HepG2 (cell line): ENCODE data around the gene BIRC7. TPM values are rescaled to one million over a fixed set of nuclear protein-coding genes. Genes with fewer than 3 reads are reported as not detected.

Source experiments
- ATAC-seq: fragments of 200-7000 bp; cut with Tn5 transposase; 3 replicates; pipeline ENCODE4 v1.9.1; 2020; ENCODE audit warnings: mild to moderate bottlenecking, moderate library complexity
- BruUV-seq: library from RNA; stranded (reverse); fragments of 400-500 nt; replicated peaks from 2 replicates; lab custom pipeline; 2021; lab: Mats Ljungman, UMichigan
- CTCF ChIA-PET: fragments of 300-600 bp; formaldehyde crosslinking; extraction: SDS; loops from one replicate; lab custom pipeline; 2021; ENCODE audit warnings: low total read pairs, inconsistent platforms, low intra/inter-chr PET ratio; lab: Yijun Ruan, JAX
- POLR2A ChIA-PET: fragments of 350-600 bp; sonication (Branson Sonifier 250); formaldehyde crosslinking; loops from one replicate; lab custom pipeline; 2020; ENCODE audit warnings: antibody characterized with exemption, inconsistent platforms; lab: Yijun Ruan, JAX
- DNase-seq: peaks from one replicate; pipeline ENCODE4 v3.0.0-alpha.2; 2015; ENCODE audit warnings: low spot score
- FAIRE-seq: peaks from 3 replicates; lab custom pipeline; 2011; peaks lifted over from hg19 to GRCh38; lab: Jason Lieb, UNC
- H2AFZ ChIP-seq: one replicate; pipeline ENCODE4 v1.6.1; 2011; ENCODE audit warnings: low read length, inconsistent platforms
- H3K27ac ChIP-seq: fragments of 300-600 bp; 3 replicates; pipeline ENCODE4 v1.8.0; 2011; ENCODE audit warnings: mixed run types, mild to moderate bottlenecking, mixed read lengths, low read length, inconsistent platforms; ENCODE audit not compliant: insufficient read depth; ENCODE audit errors: extremely low read length
- H3K27me3 ChIP-seq, 2 experiments: fragments of 200-600 bp in 1 of 2; 2 replicates in 1 of 2; 3 replicates in 1 of 2; pipeline versions ENCODE4 v1.6.0 to v1.8.0; 2011; ENCODE audit warnings: low read length in 2 of 2, mild to moderate bottlenecking in 2 of 2, moderate library complexity in 2 of 2, inconsistent platforms in 1 of 2; ENCODE audit not compliant: insufficient read depth in 2 of 2, control insufficient read depth in 1 of 2
- H3K36me3 ChIP-seq, 2 experiments: fragments of 200-600 bp in 1 of 2; replicated peaks in 1 of 2; 2 replicates in 1 of 2; 3 replicates in 1 of 2; pipeline versions ENCODE4 v1.5.1 to v1.8.0; 2011; ENCODE audit warnings: low read length in 2 of 2, inconsistent platforms in 1 of 2; ENCODE audit not compliant: insufficient read depth in 2 of 2, control insufficient read depth in 1 of 2
- H3K4me1 ChIP-seq: 2 replicates; pipeline ENCODE4 v1.5.1; 2012; ENCODE audit warnings: low read length, inconsistent platforms; ENCODE audit not compliant: insufficient read depth
- H3K4me2 ChIP-seq: 2 replicates; pipeline ENCODE4 v1.6.0; 2011; ENCODE audit warnings: low read depth, low read length, inconsistent platforms
- H3K4me3 ChIP-seq, 3 experiments: fragments of 200-600 bp in 1 of 3; sonication (generic), shearing (Covaris generic) in 1 of 3; replicated peaks in 1 of 3; 2 replicates each; pipeline ENCODE4 v1.5.1; 2011 to 2016; ENCODE audit warnings: low read length in 3 of 3, inconsistent platforms in 2 of 3, low read depth in 2 of 3, mild to moderate bottlenecking in 2 of 3, control low read depth in 1 of 3, mixed read lengths in 1 of 3; ENCODE audit not compliant: insufficient read depth in 1 of 3
- H3K79me2 ChIP-seq: one replicate; pipeline ENCODE4 v1.6.1; 2011; ENCODE audit warnings: low read length, inconsistent platforms; ENCODE audit not compliant: insufficient read depth
- H3K9ac ChIP-seq: 2 replicates; pipeline ENCODE4 v1.6.0; 2011; ENCODE audit warnings: mild to moderate bottlenecking, low read depth, low read length, inconsistent platforms; ENCODE audit not compliant: insufficient read depth
- H3K9me3 ChIP-seq: 2 replicates; pipeline ENCODE4 v1.5.1; 2012; ENCODE audit warnings: mild to moderate bottlenecking, low read length
- H4K20me1 ChIP-seq: 2 replicates; pipeline ENCODE4 v1.6.0; 2011; ENCODE audit warnings: inconsistent platforms, mild to moderate bottlenecking, low read length, moderate library complexity; ENCODE audit not compliant: insufficient read depth
- AGO2 ChIP-seq: fragments of 200-400 bp; formaldehyde crosslinking; optimal IDR thresholded peaks from 2 replicates; pipeline ENCODE3; 2017; ENCODE audit warnings: mild to moderate bottlenecking, low read depth, low read length, moderate library complexity
- DZIP1 ChIP-seq: sonication (generic); formaldehyde crosslinking; IDR thresholded peaks from 2 replicates; pipeline ENCODE4 v1.5.0; 2020; ENCODE audit warnings: mild to moderate bottlenecking, missing genetic modification reagents
- FOXO4 ChIP-seq: sonication (generic); formaldehyde crosslinking; conservative IDR thresholded peaks from 2 replicates; pipeline ENCODE4 v1.8.1; 2023; ENCODE audit warnings: missing genetic modification reagents
- KDM5B ChIP-seq: sonication (generic); formaldehyde crosslinking; IDR thresholded peaks from 2 replicates; pipeline ENCODE4 v1.4.0; 2020; ENCODE audit warnings: missing genetic modification reagents, mild to moderate bottlenecking, borderline replicate concordance
- POLR2AphosphoS2 ChIP-seq: IDR thresholded peaks from 2 replicates; pipeline ENCODE4 v1.6.1; 2011; ENCODE audit warnings: low read depth, low read length, improper control_type of control experiment
- RBFOX2 ChIP-seq: fragments of 200-400 bp; formaldehyde crosslinking; IDR thresholded peaks from 2 replicates; pipeline ENCODE4 v1.6.1; 2017; ENCODE audit warnings: low read depth, mild to moderate bottlenecking, low read length
- RBM22 ChIP-seq: fragments of 200-400 bp; formaldehyde crosslinking; optimal IDR thresholded peaks from 2 replicates; pipeline ENCODE3; 2017; ENCODE audit warnings: mild to moderate bottlenecking, low read length, moderate library complexity
- SAFB2 ChIP-seq: sonication (generic); formaldehyde crosslinking; IDR thresholded peaks from 2 replicates; pipeline ENCODE4 v1.5.1; 2020; ENCODE audit warnings: missing genetic modification reagents, low read depth, mild to moderate bottlenecking, borderline replicate concordance
- TRIM24 ChIP-seq: sonication (generic); formaldehyde crosslinking; IDR thresholded peaks from 2 replicates; pipeline ENCODE4 v1.8.0; 2022; ENCODE audit warnings: mild to moderate bottlenecking, missing genetic modification reagents
- ZC3H13 ChIP-seq: sonication (generic); formaldehyde crosslinking; IDR thresholded peaks from 2 replicates; pipeline ENCODE4 v1.8.1; 2023; ENCODE audit warnings: mild to moderate bottlenecking, missing genetic modification reagents, moderate library complexity
- ZC3H4 ChIP-seq: sonication (generic); formaldehyde crosslinking; IDR thresholded peaks from 2 replicates; pipeline ENCODE4 v1.4.0; 2020; ENCODE audit warnings: missing genetic modification reagents, borderline replicate concordance
- ZHX1 ChIP-seq: sonication (generic); formaldehyde crosslinking; IDR thresholded peaks from 2 replicates; pipeline ENCODE4 v1.8.1; 2022; ENCODE audit warnings: low read depth, mild to moderate bottlenecking, missing genetic modification reagents
- ZNF816 ChIP-seq: sonication (generic); formaldehyde crosslinking; IDR thresholded peaks from 2 replicates; pipeline ENCODE4 v1.8.0; 2022; ENCODE audit warnings: missing genetic modification reagents, mild to moderate bottlenecking, borderline replicate concordance
- WGBS: methylation state at CpG from one replicate; pipeline ENCODE4 v1.1.6; 2017; ENCODE audit warnings: low lambda C conversion rate; 5-methylcytosine and 5-hydroxymethylcytosine counted together
- in situ Hi-C: cut with HindIII; loops from 2 replicates; pipeline ENCODE4 v1.10.0; 2017; ENCODE audit warnings: low pct_unique_long_range_greater_than_20kb; ENCODE audit not compliant: extremely low pct_ligation_motif_present
- intact Hi-C: fragments of 100-400 bp; cut with micrococcal nuclease; formaldehyde crosslinking; loops from one replicate; pipeline ENCODE4 v1.10.0; 2022; ENCODE audit not compliant: unreplicated experiment
- polyA plus RNA-seq, 8 experiments: library from polyadenylated mRNA; depleted of rRNA in 3 of 8; stranded (reverse) in 7 of 8; unstranded in 1 of 8; fragments of >200 nt; fragmentation: Illumina TruSeq in 4 of 8; extraction: Trizol in 4 of 8; gene quantifications; 2 replicates each; pipeline versions ENCODE4 v1.2.1 to v1.2.3, GENCODE V29; 2011 to 2016; ENCODE audit warnings: low read depth in 4 of 8, missing spikeins in 1 of 8, mixed read lengths in 1 of 8; ENCODE audit not compliant: insufficient read depth in 1 of 8
- total RNA-seq, 5 experiments: library from RNA; depleted of rRNA; stranded (reverse); fragments of >200 nt; fragmentation: Illumina TruSeq; extraction: Trizol; gene quantifications; 2 replicates each; pipeline ENCODE4 v1.2.3, GENCODE V29; 2016; ENCODE audit warnings: low read depth in 1 of 5

Gene BIRC7
- total and polyA plus RNA-seq, 2 of the 13 experiments (the other 11 are each of a cell fraction or from before 2014, with no cell fraction given), result 0.27 to 5.1 TPM

GRCh38 chr20:63287697-63288580 lies 52.2 kb downstream of the BIRC7 start:
- 97% methylated on average over 55 of the region's 55 CpGs for WGBS
- H4K20me1 ChIP-seq, result peaks cover 7% of the 10 kb centered on the region; the same call in 1 of the 2 replicates
- H3K36me3 ChIP-seq, result peaks cover 29 to 41% of the 10 kb centered on the region in 2 experiments
- no peak overlapping the region for H2AFZ ChIP-seq
- no peaks in the 10 kb centered on the region for H3K79me2 ChIP-seq
- no peak overlapping the region for H3K4me2 ChIP-seq
- ATAC-seq (no peak), FAIRE-seq (no peak), DNase-seq (no peak)
- no peak overlapping the region for H3K27ac ChIP-seq
- H3K9me3 ChIP-seq, result no peaks in the 10 kb centered on the region
- peaks cover 0 to 14% of the 10 kb centered on the region in 2 experiments; a peak in 3 of 5 replicates for H3K27me3 ChIP-seq
- no peak overlapping the region for H3K4me3 ChIP-seq
- no TSS peak for BruUV-seq
- ChIA-PET POLR2A (no interaction called here), CTCF (no interaction called here)
- H3K9ac ChIP-seq, result no peak overlapping the region
- intact Hi-C loops (no loop called here), in situ Hi-C loops (no loop called here)
- peaks cover 15% of the 10 kb centered on the region for H3K4me1 ChIP-seq
- 0 out of 2 replicates have a peak, but pooled peaks have one; percentile 80 for TF ChIP-seq FOXO4
- TF ChIP-seq POLR2AphosphoS2, result 0 out of 2 replicates have a peak, but pooled peaks have one; percentile 24
- no peak for TF ChIP-seq ZNF816 (CRISPR knock-in tag)
- 0 out of 2 replicates have a peak, but pooled peaks have one; percentile 5 for TF ChIP-seq KDM5B (CRISPR knock-in tag)
- peak; percentile 68; the same call in 1 of the 2 replicates for TF ChIP-seq ZC3H13
- 0 out of 2 replicates have a peak, but pooled peaks have one; percentile 66 for TF ChIP-seq SAFB2
- TF ChIP-seq ZC3H4 (CRISPR knock-in tag), result no peak
- TF ChIP-seq ZHX1 (CRISPR knock-in tag), result peak; percentile 54; the same call in 1 of the 2 replicates
- TF ChIP-seq TRIM24 (CRISPR knock-in tag), result no peak
- TF ChIP-seq DZIP1 (CRISPR knock-in tag), result peak; percentile 60; the same call in 1 of the 2 replicates
- peak; percentile 82 for TF ChIP-seq AGO2
- TF ChIP-seq RBFOX2, result peak; percentile 63
- peak; percentile 27 for TF ChIP-seq RBM22
